ENCODE results near the gene SLC2A13. TPM values are rescaled to one million over a fixed set of nuclear protein-coding genes. Genes with fewer than 3 reads are reported as not detected.

SLC2A13 gene
- total RNA-seq: 10 to 100 TPM in 1 of 2 donors, 1 to 10 TPM in 1; 6.7 to 20.2 TPM
- 1 to 10 TPM; 1.9 to 7.1 TPM for polyA plus RNA-seq

GRCh38 chr12:40105515-40106201 lies at the start of gene SLC2A13:
TSS of gene SLC2A13 (minus strand) at chr12:40106081. CDS start at chr12:40105808, 273 bp downstream.
- Histone ChIP-seq H3K36me3 (ENCODE audit: control insufficient read depth in 4 of 4, insufficient read depth in 3 of 4, low read depth in 1 of 4, low read length in 3 of 4) (no peaks in the 10 kb centered on the region), H3K9me3 (ENCODE audit: control insufficient read depth in 4 of 4, low read length in 3 of 4) (no peaks in the 10 kb centered on the region), H3K4me3 (ENCODE audit: low read depth in 1 of 3, low read length in 3 of 3) (peak within 1 kb of the TSS; percentile 73 to 99 (median 84)), H3K4me1 (ENCODE audit: control insufficient read depth in 4 of 4, insufficient read depth in 4 of 4, low read length in 3 of 4) (peaks cover 9 to 30% (median 24%) of the 10 kb centered on the region in 4 donors), H3K27ac (ENCODE audit: low read depth in 1 of 2, low read length in 2 of 2) (peak within 1 kb of the TSS; percentile 58 to 72), H3K27me3 (ENCODE audit: control insufficient read depth in 4 of 4, insufficient read depth in 4 of 4, low read length in 3 of 4) (no peaks in the 10 kb centered on the region), H3K9ac (ENCODE audit: low read depth in 1 of 2, low read length in 2 of 2) (peak within 1 kb of the TSS in 1 of 2 donors; percentile 36)
- under 1% methylated on average over 97 of the region's 97 CpGs for WGBS
- DNase-seq (ENCODE audit: low spot score): peak; percentile 86
- no peak for TF ChIP-seq FOXA1 (IDR thresholded peaks at IDR 0.05)
- no peak for TF ChIP-seq NR2F2 (IDR thresholded peaks at IDR 0.05)
- TF ChIP-seq HNF4A (conservative IDR thresholded peaks at IDR 0.05): no peak
- TF ChIP-seq RAD21 (IDR thresholded peaks at IDR 0.05): no peak
- no peak for TF ChIP-seq REST (IDR thresholded peaks at IDR 0.05)
- TF ChIP-seq GABPA (IDR thresholded peaks at IDR 0.05 in 1 of 2, conservative IDR thresholded peaks at IDR 0.05 in 1 of 2): no peak
- no peak for TF ChIP-seq EGR1 (IDR thresholded peaks at IDR 0.05; ENCODE audit: low read depth in 2 of 2)
- no peak for TF ChIP-seq HNF4G (IDR thresholded peaks at IDR 0.05)
- no peak for TF ChIP-seq RXRA (IDR thresholded peaks at IDR 0.05)

GRCh38 chr12:40154381-40154780 lies 48.5 kb upstream of the SLC2A13 start:
- no peak for TF ChIP-seq ATF3 (IDR thresholded peaks at IDR 0.05)
- no peak for TF ChIP-seq FOXA2 (IDR thresholded peaks at IDR 0.05)
- TF ChIP-seq EGR1 (IDR thresholded peaks at IDR 0.05; ENCODE audit: low read depth in 2 of 2): no peak
- TF ChIP-seq JUND (IDR thresholded peaks at IDR 0.05): no peak
- Histone ChIP-seq H3K36me3 (ENCODE audit: control insufficient read depth in 4 of 4, insufficient read depth in 3 of 4, low read depth in 1 of 4, low read length in 3 of 4) (no peaks in the 10 kb centered on the region), H3K4me1 (ENCODE audit: control insufficient read depth in 4 of 4, insufficient read depth in 4 of 4, low read length in 3 of 4) (no peaks in the 10 kb centered on the region), H3K9me3 (ENCODE audit: control insufficient read depth in 4 of 4, low read length in 3 of 4) (no peaks in the 10 kb centered on the region), H3K27me3 (ENCODE audit: control insufficient read depth in 4 of 4, insufficient read depth in 4 of 4, low read length in 3 of 4) (no peaks in the 10 kb centered on the region), H3K27ac (ENCODE audit: low read depth in 1 of 2, low read length in 2 of 2) (no peak overlapping the region), H3K4me3 (ENCODE audit: low read depth in 1 of 3, low read length in 3 of 3) (no peak overlapping the region), H3K9ac (ENCODE audit: low read depth in 1 of 2, low read length in 2 of 2) (no peak overlapping the region)
- 94% methylated on average over 4 of the region's 4 CpGs for WGBS
- DNase-seq (ENCODE audit: low spot score): no peak

- H3K9me3 ChIP-seq (ENCODE audit: control insufficient read depth in 4 of 4, low read length in 3 of 4): no peaks in the 10 kb centered on the region
- no peak overlapping the region for H3K9ac ChIP-seq (ENCODE audit: low read depth in 1 of 2, low read length in 2 of 2)
- TF ChIP-seq FOXA1 (IDR thresholded peaks at IDR 0.05) (no peak), YY1 (IDR thresholded peaks at IDR 0.05) (no peak), NR2F2 (IDR thresholded peaks at IDR 0.05) (no peak), HNF4G (IDR thresholded peaks at IDR 0.05) (no peak), RAD21 (IDR thresholded peaks at IDR 0.05) (no peak), SP1 (IDR thresholded peaks at IDR 0.05) (no peak), HNF4A (conservative IDR thresholded peaks at IDR 0.05) (no peak)
- H3K4me3 ChIP-seq (ENCODE audit: low read depth in 1 of 3, low read length in 3 of 3): no peak overlapping the region
- DNase-seq (ENCODE audit: low spot score): no peak
- no peaks in the 10 kb centered on the region for H3K27me3 ChIP-seq (ENCODE audit: control insufficient read depth in 4 of 4, insufficient read depth in 4 of 4, low read length in 3 of 4)
- H3K27ac ChIP-seq (ENCODE audit: low read depth in 1 of 2, low read length in 2 of 2): no peak overlapping the region
- H3K4me1 ChIP-seq (ENCODE audit: control insufficient read depth in 4 of 4, insufficient read depth in 4 of 4, low read length in 3 of 4): no peaks in the 10 kb centered on the region
- no peaks in the 10 kb centered on the region for H3K36me3 ChIP-seq (ENCODE audit: control insufficient read depth in 4 of 4, insufficient read depth in 3 of 4, low read depth in 1 of 4, low read length in 3 of 4)
These were observed 47.6 kb upstream of the SLC2A13 start for GRCh38 chr12:40153432-40153831.
